HCT116 (cell line): ENCODE data around the gene HPCAL4. TPM values are rescaled to one million over a fixed set of nuclear protein-coding genes. Genes with fewer than 3 reads are reported as not detected.

Experiments used
- ATAC-seq: fragments of 200-7000 bp; cut with Tn5 transposase; 2 replicates; pipeline ENCODE4 v1.9.1; 2020; ENCODE audit warnings: mild to moderate bottlenecking, moderate library complexity
- BruUV-seq: library from RNA; stranded (reverse); fragments of 400-500 nt; replicated peaks from 2 replicates; lab custom pipeline; 2021; lab: Mats Ljungman, UMichigan
- CTCF ChIA-PET: fragments of 300-600 bp; sonication (Branson Sonifier 250); formaldehyde crosslinking; loops from one replicate; lab custom pipeline; 2021; ENCODE audit warnings: antibody characterized with exemption; lab: Charles Lee
- POLR2A ChIA-PET: fragments of 300-600, 350-600 bp; sonication (Branson Sonifier 250); formaldehyde crosslinking; loops from one replicate; lab custom pipeline; 2021; ENCODE audit warnings: antibody characterized with exemption; lab: Charles Lee
- RAD21 ChIA-PET, 2 experiments: fragments of 300-600 bp; sonication (Branson Sonifier 250); formaldehyde crosslinking; loops; one replicate each; lab custom pipeline; 2023; ENCODE audit warnings: low total read pairs in 2 of 2; ENCODE audit not compliant: uncharacterized antibody in 2 of 2, unreplicated experiment in 2 of 2, low non-redundant PET in 1 of 2; lab: Charles Lee
- DNase-seq: peaks from one replicate; pipeline ENCODE4 v3.0.0-alpha.2; 2010; ENCODE audit warnings: low read depth, low spot score
- H2AFZ ChIP-seq: fragments of 200-600 bp; shearing (Covaris generic), sonication (generic); 2 replicates; pipeline ENCODE4 v1.6.1; 2017; ENCODE audit warnings: low read depth, mixed run types, mixed read lengths, antibody characterized with exemption, low read length; ENCODE audit not compliant: poor library complexity, severe bottlenecking
- H3K27ac ChIP-seq: 2 replicates; pipeline ENCODE4 v1.5.1; 2012; ENCODE audit warnings: low read depth, low read length
- H3K27me3 ChIP-seq: fragments of 200-600 bp; sonication (generic); 2 replicates; pipeline ENCODE4 v1.6.1; 2016; ENCODE audit warnings: mixed run types, low read length, mixed read lengths; ENCODE audit not compliant: insufficient read depth
- H3K36me3 ChIP-seq, 2 experiments: fragments of 200-500 bp in 1 of 2; fragments of 200-600 bp in 1 of 2; sonication (Bioruptor generic) in 1 of 2; sonication (generic) in 1 of 2; 2 replicates each; pipeline versions ENCODE4 v1.5.1 to v1.6.1; 2014 to 2016; ENCODE audit warnings: low read length in 2 of 2, inconsistent platforms in 1 of 2, mixed read lengths in 1 of 2, mixed run types in 1 of 2; ENCODE audit not compliant: insufficient read depth in 2 of 2, control insufficient read depth in 1 of 2
- H3K4me1 ChIP-seq, 2 experiments: fragments of 200-600 bp in 1 of 2; sonication (generic) in 1 of 2; 2 replicates each; pipeline versions ENCODE4 v1.5.1 to v1.6.1; 2012 to 2017; ENCODE audit warnings: low read length in 2 of 2, inconsistent platforms in 1 of 2, mild to moderate bottlenecking in 1 of 2, mixed read lengths in 1 of 2, mixed run types in 1 of 2, moderate library complexity in 1 of 2; ENCODE audit not compliant: insufficient read depth in 2 of 2, control insufficient read depth in 1 of 2
- H3K4me2 ChIP-seq: fragments of 200-600 bp; sonication (generic); 2 replicates; pipeline ENCODE4 v1.6.1; 2017; ENCODE audit warnings: mixed run types, low read length, mixed read lengths
- H3K4me3 ChIP-seq, 2 experiments: fragments of 200-600 bp in 1 of 2; sonication (generic) in 1 of 2; replicated peaks in 1 of 2; 2 replicates each; pipeline ENCODE4 v1.5.1; 2011 to 2016; ENCODE audit warnings: low read length in 2 of 2, control low read depth in 1 of 2, low read depth in 1 of 2, mild to moderate bottlenecking in 1 of 2, mixed read lengths in 1 of 2, mixed run types in 1 of 2
- H3K79me2 ChIP-seq: fragments of 200-600 bp; sonication (generic); 2 replicates; pipeline ENCODE4 v1.6.1; 2017; ENCODE audit warnings: mild to moderate bottlenecking, mixed run types, low read length, moderate library complexity, mixed read lengths; ENCODE audit not compliant: insufficient read depth
- H3K9ac ChIP-seq: fragments of 200-600 bp; sonication (generic); 2 replicates; pipeline ENCODE4 v1.6.1; 2016; ENCODE audit warnings: low read length, mixed read lengths
- H3K9me2 ChIP-seq: fragments of 200-600 bp; sonication (generic), shearing (Covaris generic); 2 replicates; pipeline ENCODE4 v1.6.1; 2017; ENCODE audit warnings: mixed run types, mild to moderate bottlenecking, moderate library complexity; ENCODE audit not compliant: insufficient read depth
- H3K9me3 ChIP-seq, 2 experiments: fragments of 200-500 bp in 1 of 2; fragments of 200-600 bp in 1 of 2; sonication (Bioruptor generic) in 1 of 2; sonication (generic) in 1 of 2; 2 replicates each; pipeline ENCODE4 v1.6.1; 2014 to 2017; ENCODE audit warnings: low read length in 2 of 2, mixed read lengths in 2 of 2, inconsistent platforms in 1 of 2, low read depth in 1 of 2, mild to moderate bottlenecking in 1 of 2, mixed run types in 1 of 2, moderate library complexity in 1 of 2; ENCODE audit not compliant: control insufficient read depth in 1 of 2, insufficient read depth in 1 of 2
- H4K20me1 ChIP-seq: fragments of 200-600 bp; sonication (generic), shearing (Covaris generic); 2 replicates; pipeline ENCODE4 v1.6.1; 2017; ENCODE audit warnings: mixed run types, mild to moderate bottlenecking, moderate library complexity; ENCODE audit not compliant: insufficient read depth
- CEBPB ChIP-seq: IDR thresholded peaks from 2 replicates; pipeline ENCODE4 v1.6.1; 2012; ENCODE audit warnings: low read depth
- CTCF ChIP-seq, 3 experiments: fragments of 200-600 bp in 1 of 3; sonication (generic) in 1 of 3; IDR thresholded peaks in 2 of 3; conservative IDR thresholded peaks in 1 of 3; 2 replicates each; pipeline ENCODE4 v1.5.1; 2012 to 2017; ENCODE audit warnings: low read depth in 2 of 3, low read length in 2 of 3, antibody characterized with exemption in 1 of 3, borderline replicate concordance in 1 of 3, control low read depth in 1 of 3, mild to moderate bottlenecking in 1 of 3, mixed read lengths in 1 of 3, mixed run types in 1 of 3, moderate library complexity in 1 of 3; ENCODE audit not compliant: insufficient read depth in 1 of 3
- EGR1 ChIP-seq: IDR thresholded peaks from 2 replicates; pipeline ENCODE4 v1.6.1; 2012; ENCODE audit warnings: low read depth
- EZH2 ChIP-seq: fragments of 200-600 bp; sonication (generic); IDR thresholded peaks from 2 replicates; pipeline ENCODE4 v1.6.1; 2017; ENCODE audit warnings: antibody characterized with exemption, mixed run types
- JUND ChIP-seq: IDR thresholded peaks from 2 replicates; pipeline ENCODE4 v1.6.1; 2012
- REST ChIP-seq: IDR thresholded peaks from 2 replicates; pipeline ENCODE4 v1.6.1; 2012; ENCODE audit warnings: low read depth
- SIN3A ChIP-seq: IDR thresholded peaks from 2 replicates; pipeline ENCODE4 v1.6.1; 2012; ENCODE audit warnings: low read depth
- TCF7L2 ChIP-seq: IDR thresholded peaks from 2 replicates; pipeline ENCODE4 v1.7.0; 2011; ENCODE audit warnings: borderline replicate concordance, inconsistent platforms; ENCODE audit not compliant: insufficient read depth, insufficient read length; ENCODE audit errors: extremely low read depth
- ZBTB33 ChIP-seq: IDR thresholded peaks from 2 replicates; pipeline ENCODE4 v1.6.1; 2011; ENCODE audit warnings: mild to moderate bottlenecking, low read length, moderate library complexity; ENCODE audit not compliant: insufficient replicate concordance; ENCODE audit errors: extremely low read depth
- intact Hi-C: fragments of 100-400 bp; cut with micrococcal nuclease; formaldehyde crosslinking; loops from 2 replicates; pipeline ENCODE4 v1.10.0; 2022
- total RNA-seq: library from RNA; stranded (reverse); gene quantifications from one replicate; pipeline ENCODE4 v1.2.1, GENCODE V29; 2021; ENCODE audit not compliant: unreplicated experiment

HPCAL4 gene
- total RNA-seq, 1 experiment from 2014 or later: 5.2 TPM

- Histone ChIP-seq H2AFZ (no peak overlapping the region), H3K36me3 (no peaks in the 10 kb centered on the region), H3K9ac (no peak overlapping the region), H3K27ac (no peak overlapping the region), H4K20me1 (no peaks in the 10 kb centered on the region), H3K79me2 (no peaks in the 10 kb centered on the region), H3K9me3 (no peaks in the 10 kb centered on the region), H3K4me3 (no peak overlapping the region), H3K4me1 (peaks cover 0 to 9% of the 10 kb centered on the region in 2 experiments; a peak in 1 of 4 replicates), H3K27me3 (no peaks in the 10 kb centered on the region), H3K9me2 (no peaks in the 10 kb centered on the region), H3K4me2 (no peak overlapping the region)
- ATAC-seq (no peak), DNase-seq (no peak)
- no peak for TF ChIP-seq CEBPB
- TF ChIP-seq EGR1: no peak
- TF ChIP-seq ZBTB33: no peak
- TF ChIP-seq JUND: no peak
- no peak for TF ChIP-seq CTCF (IDR thresholded peaks at IDR 0.05 in 2 of 3, conservative IDR thresholded peaks at IDR 0.05 in 1 of 3; ENCODE audit: borderline replicate concordance in 1 of 3, insufficient read depth in 1 of 3, low read depth in 2 of 3, low read length in 2 of 3)
- no peak for TF ChIP-seq TCF7L2
- no peak for TF ChIP-seq REST
- no peak for TF ChIP-seq EZH2
- no peak for TF ChIP-seq SIN3A
- POLR2A ChIA-PET: interaction anchor here (1.0 to 1.3 kb wide), 2 partner anchors 10 to 11 kb away, joined by 3 read pairs; partner anchors contain the start of gene HPCAL4
- intact Hi-C loops: no loop called here
- RAD21 ChIA-PET: no interaction called here
- CTCF ChIA-PET: no interaction called here
- no TSS peak for BruUV-seq
These were observed 10.5 kb downstream of the HPCAL4 start for GRCh38 chr1:39680751-39681150.
